ENCODE data around the gene PNPLA7. TPM values are rescaled to one million over a fixed set of nuclear protein-coding genes. Genes with fewer than 3 reads are reported as not detected.

Gene PNPLA7
- total RNA-seq, 2 experiments from 2014 or later = 1.5 to 10.2 TPM

GRCh38 chr9:137433349-137433915, 116.8 kb downstream of the PNPLA7 start:
- no peaks in the 10 kb centered on the region for H3K9me3 ChIP-seq (ENCODE audit: low read length)
- no peak overlapping the region for H3K4me3 ChIP-seq (ENCODE audit: low read depth, low read length, poor library complexity, severe bottlenecking)
- peaks cover 18% of the 10 kb centered on the region for H3K4me1 ChIP-seq (ENCODE audit: insufficient read depth, low read length, poor library complexity, severe bottlenecking)
- no TSS peak for BruUV-seq (replicated peaks)
- no peaks in the 10 kb centered on the region for H3K79me2 ChIP-seq (ENCODE audit: insufficient read depth, low read depth, low read length)
- no peak overlapping the region for H3K4me2 ChIP-seq (ENCODE audit: low read length)
- H3K9me2 ChIP-seq (ENCODE audit: insufficient read depth, low read length) = no peaks in the 10 kb centered on the region
- no peak for TF ChIP-seq CTCF (conservative IDR thresholded peaks at IDR 0.05; ENCODE audit: low read length)
- H3K36me3 ChIP-seq (ENCODE audit: insufficient read depth, low read length) = no peaks in the 10 kb centered on the region
- H3K27ac ChIP-seq (ENCODE audit: low read depth, low read length, poor library complexity, severe bottlenecking) = no peak overlapping the region
- intact Hi-C loops (cut with micrococcal nuclease; ENCODE audit: unreplicated experiment) = no loop called here
- no peak for DNase-seq (ENCODE audit: low spot score)
- no peak overlapping the region for H2AFZ ChIP-seq (ENCODE audit: low read length)
- CTCF ChIA-PET (ENCODE audit: unreplicated experiment) = no interaction called here
- H4K20me1 ChIP-seq (ENCODE audit: insufficient read depth, low read length) = no peaks in the 10 kb centered on the region; the same call in 1 of the 2 replicates
- POLR2A ChIA-PET = no interaction called here

GRCh38 chr9:137432687-137433348, 117.4 kb downstream of the PNPLA7 start:
- Histone ChIP-seq H3K4me2 (ENCODE audit: low read length) (no peak overlapping the region), H3K4me3 (ENCODE audit: low read depth, low read length, poor library complexity, severe bottlenecking) (no peak overlapping the region), H3K79me2 (ENCODE audit: insufficient read depth, low read depth, low read length) (no peaks in the 10 kb centered on the region), H3K36me3 (ENCODE audit: insufficient read depth, low read length) (no peaks in the 10 kb centered on the region), H3K4me1 (ENCODE audit: insufficient read depth, low read length, poor library complexity, severe bottlenecking) (peaks cover 18% of the 10 kb centered on the region), H3K9me2 (ENCODE audit: insufficient read depth, low read length) (no peaks in the 10 kb centered on the region), H3K27ac (ENCODE audit: low read depth, low read length, poor library complexity, severe bottlenecking) (no peak overlapping the region), H2AFZ (ENCODE audit: low read length) (no peak overlapping the region), H4K20me1 (ENCODE audit: insufficient read depth, low read length) (no peaks in the 10 kb centered on the region; the same call in 1 of the 2 replicates), H3K9me3 (ENCODE audit: low read length) (no peaks in the 10 kb centered on the region)
- intact Hi-C loops (cut with micrococcal nuclease; ENCODE audit: unreplicated experiment) = no loop called here
- TF ChIP-seq EZH2phosphoT487 (IDR thresholded peaks at IDR 0.05; ENCODE audit: borderline replicate concordance, low read depth, low read length) (no peak), CTCF (conservative IDR thresholded peaks at IDR 0.05; ENCODE audit: low read length) (no peak)
- ChIA-PET CTCF (ENCODE audit: unreplicated experiment) (no interaction called here), POLR2A (interaction anchor here (0.6 kb wide), 1 partner anchor 226 kb away, joined by 5 read pairs; no protein-coding TSS in a partner anchor)
- no TSS peak for BruUV-seq (replicated peaks)
- no peak for DNase-seq (ENCODE audit: low spot score)

GRCh38 chr9:137431416-137431931, 118.7 kb downstream of the PNPLA7 start:
- Histone ChIP-seq H3K4me3 (ENCODE audit: low read depth, low read length, poor library complexity, severe bottlenecking) (no peak overlapping the region), H2AFZ (ENCODE audit: low read length) (no peak overlapping the region), H3K9me2 (ENCODE audit: insufficient read depth, low read length) (no peaks in the 10 kb centered on the region), H3K4me2 (ENCODE audit: low read length) (no peak overlapping the region), H4K20me1 (ENCODE audit: insufficient read depth, low read length) (no peaks in the 10 kb centered on the region), H3K79me2 (ENCODE audit: insufficient read depth, low read depth, low read length) (no peaks in the 10 kb centered on the region), H3K27ac (ENCODE audit: low read depth, low read length, poor library complexity, severe bottlenecking) (no peak overlapping the region), H3K9me3 (ENCODE audit: low read length) (no peaks in the 10 kb centered on the region), H3K36me3 (ENCODE audit: insufficient read depth, low read length) (no peaks in the 10 kb centered on the region), H3K4me1 (ENCODE audit: insufficient read depth, low read length, poor library complexity, severe bottlenecking) (peaks cover 18% of the 10 kb centered on the region)
- no TSS peak for BruUV-seq (replicated peaks)
- intact Hi-C loops (cut with micrococcal nuclease; ENCODE audit: unreplicated experiment) = no loop called here
- TF ChIP-seq CTCF (conservative IDR thresholded peaks at IDR 0.05; ENCODE audit: low read length) (no peak), EZH2phosphoT487 (IDR thresholded peaks at IDR 0.05; ENCODE audit: borderline replicate concordance, low read depth, low read length) (no peak)
- no peak for DNase-seq (ENCODE audit: low spot score)
- POLR2A ChIA-PET = interaction anchor here (0.5 to 0.6 kb wide), 2 partner anchors 9 to 12 kb away, joined by 3 read pairs; no protein-coding TSS in a partner anchor
- CTCF ChIA-PET (ENCODE audit: unreplicated experiment) = no interaction called here
